Endothelial cell (in vitro differentiated cells): ENCODE results near the gene ZNF681. TPM values are rescaled to one million over a fixed set of nuclear protein-coding genes. Genes with fewer than 3 reads are reported as not detected.

Experiments
- DNase-seq: peaks from one replicate; pipeline ENCODE4 v3.0.0; 2021; ENCODE audit warnings: low spot score
- H3K27ac Mint-ChIP-seq: one replicate; pipeline ENCODE4 v1.8.0; 2021; ENCODE audit warnings: mixed read lengths, inconsistent platforms; ENCODE audit not compliant: unreplicated experiment
- H3K27me3 Mint-ChIP-seq: one replicate; pipeline ENCODE4 v1.8.0; 2021; ENCODE audit warnings: mild to moderate bottlenecking, moderate library complexity, mixed read lengths, inconsistent platforms; ENCODE audit not compliant: unreplicated experiment
- H3K36me3 Mint-ChIP-seq: one replicate; pipeline ENCODE4 v1.8.0; 2021; ENCODE audit warnings: mild to moderate bottlenecking, low read depth, mixed read lengths, inconsistent platforms; ENCODE audit not compliant: unreplicated experiment
- H3K4me1 Mint-ChIP-seq: one replicate; pipeline ENCODE4 v1.8.0; 2021; ENCODE audit warnings: mild to moderate bottlenecking, mixed read lengths, inconsistent platforms; ENCODE audit not compliant: unreplicated experiment
- H3K4me3 Mint-ChIP-seq: one replicate; pipeline ENCODE4 v1.8.0; 2021; ENCODE audit warnings: mild to moderate bottlenecking, mixed read lengths, inconsistent platforms; ENCODE audit not compliant: unreplicated experiment
- H3K9me3 Mint-ChIP-seq: one replicate; pipeline ENCODE4 v1.8.0; 2021; ENCODE audit warnings: mixed read lengths, inconsistent platforms; ENCODE audit not compliant: unreplicated experiment
- CTCF ChIP-seq: fragments of 200-600 bp; sonication (generic); IDR thresholded peaks from one replicate; pipeline ENCODE4 v1.5.0; 2021; ENCODE audit warnings: antibody characterized with exemption; ENCODE audit not compliant: unreplicated experiment
- total RNA-seq: library from RNA; stranded (reverse); fragmentation: NEBNext Ultra II Directional; extraction: Animal tissue kit (Norgen Biotek cat#: 25700); gene quantifications from one replicate; pipeline ENCODE4 v1.2.1, GENCODE V29; 2021; ENCODE audit not compliant: unreplicated experiment

Gene ZNF681
- total RNA-seq, 1 donor from 2014 or later: 6.4 TPM

DNA sequence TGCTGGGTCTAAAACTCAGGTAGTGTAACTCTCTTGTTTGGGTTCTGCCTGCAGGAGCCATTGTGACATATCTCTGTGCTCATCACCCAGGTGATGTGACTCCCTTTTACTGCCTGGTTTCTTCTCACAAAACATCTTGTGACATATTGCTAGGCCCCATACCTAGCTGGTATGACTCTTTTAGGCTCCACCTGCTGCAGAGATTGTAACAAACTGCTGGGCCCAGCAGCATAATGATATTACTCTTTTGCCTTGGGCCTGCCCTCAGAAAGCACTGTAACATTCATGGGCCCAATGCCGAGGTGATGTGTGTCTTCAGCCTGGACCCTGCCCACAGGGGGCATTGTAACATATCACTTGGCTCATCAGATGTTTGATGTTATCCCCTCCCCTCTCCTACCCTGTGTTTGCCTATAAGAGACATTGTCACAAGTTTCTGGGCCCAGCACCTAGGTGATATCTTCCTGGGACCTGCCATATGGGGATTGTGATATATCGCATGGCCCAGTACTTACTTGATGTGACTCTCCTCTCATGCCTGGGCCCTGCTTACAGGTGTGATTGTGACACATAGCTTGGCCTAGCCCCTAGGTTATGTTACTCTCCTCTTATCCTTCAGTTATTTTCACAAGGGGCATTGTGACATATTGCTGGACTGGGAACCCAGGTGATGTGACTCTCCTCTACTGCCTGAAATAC lies 18.0 kb upstream of the ZNF681 start:
- H3K9me3 Mint-ChIP-seq: no peaks in the 10 kb centered on the region
- peaks cover 2% of the 10 kb centered on the region for H3K27me3 Mint-ChIP-seq
- no peaks in the 10 kb centered on the region for H3K4me1 Mint-ChIP-seq
- peak overlapping the region; percentile 16 for H3K4me3 Mint-ChIP-seq
- no peak overlapping the region for H3K27ac Mint-ChIP-seq
- no peak for DNase-seq
- H3K36me3 Mint-ChIP-seq: peaks cover 54% of the 10 kb centered on the region
- TF ChIP-seq CTCF: no peak

DNA sequence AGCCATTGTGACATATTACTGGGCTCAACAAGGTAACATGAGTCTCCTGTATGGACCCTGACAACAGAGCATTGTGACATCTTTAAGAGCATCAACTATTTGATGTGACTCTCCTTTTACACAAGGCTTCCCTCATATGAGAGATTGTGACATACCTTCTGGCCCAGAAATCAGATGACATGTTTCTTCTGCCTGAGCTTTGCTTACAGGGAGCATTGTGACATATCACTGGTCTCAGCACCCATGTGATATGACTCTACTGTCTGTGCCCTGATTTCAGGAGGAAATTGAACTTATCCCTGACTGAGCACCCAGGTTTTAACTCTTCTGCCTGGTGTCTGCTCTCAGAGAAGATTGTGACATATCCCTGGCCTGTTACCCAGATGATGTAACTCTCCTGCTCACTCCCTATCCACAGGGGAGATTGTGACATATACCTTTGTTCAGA lies 15.9 kb upstream of the ZNF681 start:
- Mint-ChIP-seq H3K4me3 (no peak overlapping the region), H3K27me3 (peaks cover 2% of the 10 kb centered on the region), H3K27ac (no peak overlapping the region), H3K9me3 (no peaks in the 10 kb centered on the region), H3K36me3 (peaks cover 51% of the 10 kb centered on the region), H3K4me1 (no peaks in the 10 kb centered on the region)
- no peak for DNase-seq
- TF ChIP-seq CTCF: no peak

DNA sequence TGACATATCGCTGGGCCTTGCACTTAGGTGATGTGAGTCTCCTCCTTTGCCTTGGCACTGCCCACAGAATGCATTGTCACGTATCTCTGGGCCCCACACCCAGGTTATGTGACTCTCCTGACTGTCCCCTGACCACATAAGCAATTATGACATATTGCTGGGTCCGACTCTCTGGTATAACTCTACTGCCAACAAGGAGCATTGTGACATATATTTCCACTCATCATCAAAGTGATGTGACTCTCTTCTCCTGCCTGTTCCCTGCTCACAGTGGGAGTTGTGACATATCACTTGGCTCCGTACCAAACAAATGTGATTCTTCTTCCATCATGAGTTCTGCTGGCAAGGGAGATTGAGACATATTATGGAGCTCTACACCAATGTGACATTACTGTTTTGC lies 15.4 kb upstream of the ZNF681 start:
- Mint-ChIP-seq H3K9me3 (no peaks in the 10 kb centered on the region), H3K36me3 (peaks cover 47% of the 10 kb centered on the region)

DNA sequence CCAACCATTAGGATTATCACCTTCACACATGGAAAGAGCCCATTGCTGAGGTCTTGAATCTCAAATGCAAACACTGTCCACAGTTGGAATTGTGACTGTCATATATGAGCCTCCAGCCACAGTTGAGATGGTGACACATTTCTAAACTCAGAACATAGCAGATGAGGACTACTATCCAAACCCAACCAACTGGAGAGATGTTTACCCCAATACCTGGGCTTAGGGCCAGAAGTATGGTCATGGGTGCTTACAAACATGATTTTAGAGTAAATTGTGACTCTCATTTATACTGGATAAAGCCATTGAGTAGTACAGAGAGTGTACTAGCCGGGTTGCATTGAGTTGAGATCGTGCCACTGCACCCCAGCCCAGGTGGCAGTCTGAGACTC lies 14.0 kb upstream of the ZNF681 start:
- H3K4me3 Mint-ChIP-seq: no peak overlapping the region
- H3K4me1 Mint-ChIP-seq: no peaks in the 10 kb centered on the region
- H3K36me3 Mint-ChIP-seq: peaks cover 41% of the 10 kb centered on the region
- H3K27me3 Mint-ChIP-seq: peaks cover 2% of the 10 kb centered on the region
- H3K27ac Mint-ChIP-seq: no peak overlapping the region
- no peak for DNase-seq
- H3K9me3 Mint-ChIP-seq: no peaks in the 10 kb centered on the region
- no peak for TF ChIP-seq CTCF

More for the DNA sequence above, 15.4 kb upstream of the ZNF681 start:
- DNase-seq: no peak
- Mint-ChIP-seq H3K4me1 (no peaks in the 10 kb centered on the region), H3K27ac (no peak overlapping the region), H3K4me3 (no peak overlapping the region), H3K27me3 (peaks cover 2% of the 10 kb centered on the region)
- no peak for TF ChIP-seq CTCF

- Mint-ChIP-seq H3K4me3 (peak overlapping the region; percentile 42), H3K4me1 (no peaks in the 10 kb centered on the region), H3K36me3 (peaks cover 35% of the 10 kb centered on the region), H3K9me3 (no peaks in the 10 kb centered on the region), H3K27ac (no peak overlapping the region), H3K27me3 (peaks cover 2% of the 10 kb centered on the region)
- no peak for DNase-seq
- TF ChIP-seq CTCF: no peak
Measured at GRCh38 chr19:23771761-23772674, 13.3 kb upstream of the ZNF681 start.
